Measurements from ENCODE around the gene MT1G. TPM values are rescaled to one million over a fixed set of nuclear protein-coding genes. Genes with fewer than 3 reads are reported as not detected.

The MT1G gene
- total and polyA plus RNA-seq, 9 of the 15 experiments (the other 6 are each of a cell fraction or from before 2014, with no cell fraction given): 0.28 to 1.7 (median 0.69) TPM; not detected in 4

DNA sequence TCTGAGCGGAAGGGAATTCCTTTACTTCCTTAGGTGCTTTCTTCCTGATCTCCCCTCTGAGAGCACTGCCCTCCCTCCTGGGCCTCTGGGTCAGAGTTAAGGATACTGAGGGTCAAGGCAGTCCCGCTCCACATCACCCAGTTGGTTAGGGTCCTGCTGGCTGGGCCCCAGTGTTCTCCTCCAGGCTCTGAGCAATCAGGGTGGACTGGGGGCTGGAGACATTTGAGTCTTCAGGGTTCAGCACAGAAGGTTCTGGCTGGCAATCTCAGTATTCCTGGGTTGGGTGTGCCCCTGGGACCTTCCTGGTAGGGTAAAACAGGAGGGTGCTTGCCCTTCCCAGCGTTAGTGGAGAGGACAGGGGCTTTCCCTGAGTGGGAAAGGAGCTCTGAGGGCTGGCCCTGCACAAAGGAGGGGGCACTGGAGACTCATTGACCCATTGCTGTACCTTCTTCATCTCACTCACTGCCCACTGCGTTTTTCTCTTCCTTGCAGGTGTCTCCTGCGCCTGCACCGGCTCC is 35.0 kb downstream of the MT1G start:
- no peak for DNase-seq (ENCODE audit: extremely low read depth in 1 of 4, low spot score in 3 of 4)
- Histone ChIP-seq H3K79me2 (ENCODE audit: control insufficient read depth, insufficient read depth, low read length) (no peaks in the 10 kb centered on the region), H3K4me1 (replicated peaks in 1 of 2; ENCODE audit: control insufficient read depth in 2 of 2, insufficient read depth in 2 of 2, low read length in 2 of 2) (peaks cover 0 to 15% of the 10 kb centered on the region in 2 experiments; a peak in 2 of 5 replicates), H3K9me3 (replicated peaks; ENCODE audit: control insufficient read depth, insufficient read depth, low read depth, low read length) (no peaks in the 10 kb centered on the region), H3K9me1 (ENCODE audit: control insufficient read depth, insufficient read depth, low read length) (no peaks in the 10 kb centered on the region), H3K27me3 (ENCODE audit: control insufficient read depth in 2 of 2, insufficient read depth in 2 of 2, low read length in 2 of 2) (peaks cover 44 to 75% of the 10 kb centered on the region in 2 experiments), H3K4me2 (ENCODE audit: insufficient read depth, low read length) (no peak overlapping the region), H2AFZ (ENCODE audit: low read depth, low read length) (no peak overlapping the region), H4K20me1 (replicated peaks; ENCODE audit: control insufficient read depth, insufficient read depth, low read length) (0 out of 2 replicates have a peak, but pooled peaks cover 6% of the 10 kb centered on the region), H3K9ac (ENCODE audit: insufficient read depth in 1 of 2, low read depth in 2 of 2, low read length in 2 of 2) (no peak overlapping the region), H3K36me3 (ENCODE audit: control insufficient read depth, insufficient read depth, low read length) (no peaks in the 10 kb centered on the region), H3K4me3 (no peak overlapping the region), H3K27ac (ENCODE audit: extremely low read depth, low read depth, low read length) (no peak overlapping the region)
- WGBS (ENCODE audit: insufficient coverage, low coverage, missing lambda C conversion rate): 2% methylated on average over 5 of the region's 6 CpGs
- no TSS peak for BruUV-seq (replicated peaks)
- in situ Hi-C loops (cut with MboI) (no loop called here), intact Hi-C loops (cut with micrococcal nuclease) (no loop called here)
- ChIA-PET POLR2A (no interaction called here), CTCF (ENCODE audit: low intra/inter-chr PET ratio) (no interaction called here)
- no peak for ATAC-seq
- no peak for FAIRE-seq
- TF ChIP-seq, protein P1, sequence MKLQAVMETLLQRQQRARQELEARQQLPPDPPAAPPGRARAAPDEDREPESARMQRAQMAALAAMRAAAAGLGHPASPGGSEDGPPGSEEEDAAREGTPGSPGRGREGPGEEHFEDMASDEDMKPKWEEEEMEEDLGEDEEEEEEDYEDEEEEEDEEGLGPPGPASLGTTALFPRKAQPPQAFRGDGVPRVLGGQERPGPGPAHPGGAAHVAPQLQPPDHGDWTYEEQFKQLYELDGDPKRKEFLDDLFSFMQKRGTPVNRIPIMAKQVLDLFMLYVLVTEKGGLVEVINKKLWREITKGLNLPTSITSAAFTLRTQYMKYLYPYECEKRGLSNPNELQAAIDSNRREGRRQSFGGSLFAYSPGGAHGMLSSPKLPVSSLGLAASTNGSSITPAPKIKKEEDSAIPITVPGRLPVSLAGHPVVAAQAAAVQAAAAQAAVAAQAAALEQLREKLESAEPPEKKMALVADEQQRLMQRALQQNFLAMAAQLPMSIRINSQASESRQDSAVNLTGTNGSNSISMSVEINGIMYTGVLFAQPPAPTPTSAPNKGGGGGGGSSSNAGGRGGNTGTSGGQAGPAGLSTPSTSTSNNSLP (IDR thresholded peaks at IDR 0.05; ENCODE audit: borderline replicate concordance, low read depth, low read length): no peak
- no peak for TF ChIP-seq ZNF444 (CRISPR knock-in tag; IDR thresholded peaks at IDR 0.05)
- TF ChIP-seq, protein P2, sequence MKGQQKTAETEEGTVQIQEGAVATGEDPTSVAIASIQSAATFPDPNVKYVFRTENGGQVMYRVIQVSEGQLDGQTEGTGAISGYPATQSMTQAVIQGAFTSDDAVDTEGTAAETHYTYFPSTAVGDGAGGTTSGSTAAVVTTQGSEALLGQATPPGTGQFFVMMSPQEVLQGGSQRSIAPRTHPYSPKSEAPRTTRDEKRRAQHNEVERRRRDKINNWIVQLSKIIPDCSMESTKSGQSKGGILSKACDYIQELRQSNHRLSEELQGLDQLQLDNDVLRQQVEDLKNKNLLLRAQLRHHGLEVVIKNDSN (CRISPR knock-in tag; IDR thresholded peaks at IDR 0.05): no peak
- TF ChIP-seq NFIC (IDR thresholded peaks at IDR 0.05): no peak
- no peak for TF ChIP-seq SIN3B (IDR thresholded peaks at IDR 0.05; ENCODE audit: low read depth)
- no peak for TF ChIP-seq CBX5 (IDR thresholded peaks at IDR 0.05; ENCODE audit: borderline replicate concordance, low read depth)
- no peak for TF ChIP-seq ZNF699 (CRISPR knock-in tag; IDR thresholded peaks at IDR 0.05; ENCODE audit: insufficient replicate concordance)
- no peak for TF ChIP-seq ZC3H11A (IDR thresholded peaks at IDR 0.05; ENCODE audit: low read depth, low read length)
- TF ChIP-seq SAFB (IDR thresholded peaks at IDR 0.05; ENCODE audit: borderline replicate concordance, low read depth, low read length): no peak
- no peak for TF ChIP-seq RBM22 (IDR thresholded peaks at IDR 0.05; ENCODE audit: low read depth, low read length, poor library complexity, severe bottlenecking)
- TF ChIP-seq RBM15 (IDR thresholded peaks at IDR 0.05; ENCODE audit: insufficient read depth, low read length): no peak
- no peak for TF ChIP-seq EGR1 (conservative IDR thresholded peaks at IDR 0.05)
- no peak for TF ChIP-seq MEF2D (tag; conservative IDR thresholded peaks at IDR 0.05; ENCODE audit: low read depth)
- no peak for TF ChIP-seq ZBTB7A (IDR thresholded peaks at IDR 0.05; ENCODE audit: borderline replicate concordance, control insufficient read depth, low read depth, low read length)
- TF ChIP-seq ZNF184 (CRISPR knock-in tag; IDR thresholded peaks at IDR 0.05): no peak
- TF ChIP-seq NRF1 (conservative IDR thresholded peaks at IDR 0.05 in 1 of 2, IDR thresholded peaks at IDR 0.05 in 1 of 2): no peak
- TF ChIP-seq, protein P3, sequence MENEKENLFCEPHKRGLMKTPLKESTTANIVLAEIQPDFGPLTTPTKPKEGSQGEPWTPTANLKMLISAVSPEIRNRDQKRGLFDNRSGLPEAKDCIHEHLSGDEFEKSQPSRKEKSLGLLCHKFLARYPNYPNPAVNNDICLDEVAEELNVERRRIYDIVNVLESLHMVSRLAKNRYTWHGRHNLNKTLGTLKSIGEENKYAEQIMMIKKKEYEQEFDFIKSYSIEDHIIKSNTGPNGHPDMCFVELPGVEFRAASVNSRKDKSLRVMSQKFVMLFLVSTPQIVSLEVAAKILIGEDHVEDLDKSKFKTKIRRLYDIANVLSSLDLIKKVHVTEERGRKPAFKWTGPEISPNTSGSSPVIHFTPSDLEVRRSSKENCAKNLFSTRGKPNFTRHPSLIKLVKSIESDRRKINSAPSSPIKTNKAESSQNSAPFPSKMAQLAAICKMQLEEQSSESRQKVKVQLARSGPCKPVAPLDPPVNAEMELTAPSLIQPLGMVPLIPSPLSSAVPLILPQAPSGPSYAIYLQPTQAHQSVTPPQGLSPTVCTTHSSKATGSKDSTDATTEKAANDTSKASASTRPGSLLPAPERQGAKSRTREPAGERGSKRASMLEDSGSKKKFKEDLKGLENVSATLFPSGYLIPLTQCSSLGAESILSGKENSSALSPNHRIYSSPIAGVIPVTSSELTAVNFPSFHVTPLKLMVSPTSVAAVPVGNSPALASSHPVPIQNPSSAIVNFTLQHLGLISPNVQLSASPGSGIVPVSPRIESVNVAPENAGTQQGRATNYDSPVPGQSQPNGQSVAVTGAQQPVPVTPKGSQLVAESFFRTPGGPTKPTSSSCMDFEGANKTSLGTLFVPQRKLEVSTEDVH (IDR thresholded peaks at IDR 0.05; ENCODE audit: low read depth, partially characterized antibody): no peak
- no peak for TF ChIP-seq KLF6 (CRISPR knock-in tag; IDR thresholded peaks at IDR 0.05; ENCODE audit: borderline replicate concordance)

Data from K562 (cell line).